Hepatocyte (in vitro differentiated cells): Measurements from ENCODE around the gene SIGLEC9.
"Not testable (repeated sequence)": the region's sequence is repeated elsewhere in the genome, so short reads cannot be mapped to it uniquely, and the experiment has no call there.

Experiments
- CTCF ChIP-seq: fragments of 200-600 bp; sonication (generic); IDR thresholded peaks from 2 replicates; pipeline ENCODE4 v1.5.1; 2016; ENCODE audit warnings: antibody characterized with exemption, mild to moderate bottlenecking; ENCODE audit not compliant: poor library complexity
- EZH2 ChIP-seq: fragments of 200-600 bp; sonication (generic); IDR thresholded peaks from 2 replicates; pipeline ENCODE4 v1.6.1; 2016; ENCODE audit warnings: antibody characterized with exemption, mild to moderate bottlenecking, borderline replicate concordance

- TF ChIP-seq EZH2, CTCF: not testable (repeated sequence)
Observed at GRCh38 chr19:51142809-51143475, 18.2 kb downstream of the SIGLEC9 start.
